Naive thymus-derived CD4-positive, alpha-beta T cell (primary cell): ENCODE data around the gene CCSER1. TPM values are rescaled to one million over a fixed set of nuclear protein-coding genes. Genes with fewer than 3 reads are reported as not detected.
"Not testable (repeated sequence)": the region's sequence is repeated elsewhere in the genome, so short reads cannot be mapped to it uniquely, and the experiment has no call there.

ENCODE experiments used
- ATAC-seq: fragments of 150-1000 bp; cut with Tn5 transposase; 2 replicates; pipeline ENCODE4 v1.10.0; 2021; ENCODE audit warnings: mild to moderate bottlenecking, moderate library complexity
- CTCF ChIA-PET: fragments of 350-600 bp; sonication (Branson Sonifier 250); formaldehyde crosslinking; loops from one replicate; lab custom pipeline; 2021; ENCODE audit warnings: antibody characterized with exemption; lab: Charles Lee
- POLR2A ChIA-PET: fragments of 350-600 bp; sonication (Branson Sonifier 250); formaldehyde crosslinking; loops from one replicate; lab custom pipeline; 2021; ENCODE audit warnings: antibody characterized with exemption, inconsistent platforms; lab: Charles Lee
- DNase-seq, 9 donors: peaks; one replicate each; pipeline versions ENCODE4 v3.0.0 to v3.0.0-alpha.2; 2020 to 2022; ENCODE audit warnings: mixed read lengths in 1 of 9
- H3K27ac ChIP-seq: one replicate; pipeline ENCODE4 v1.7.0; 2013; ENCODE audit warnings: mild to moderate bottlenecking, low read depth, low read length, moderate library complexity
- H3K27me3 ChIP-seq, 2 donors: one replicate each; pipeline ENCODE4 v1.7.0; 2013; ENCODE audit warnings: low read length in 2 of 2, mild to moderate bottlenecking in 2 of 2, moderate library complexity in 2 of 2; ENCODE audit not compliant: control insufficient read depth in 2 of 2, insufficient read depth in 2 of 2
- H3K36me3 ChIP-seq, 3 experiments: 1 replicate in 2 of 3; 2 replicates in 1 of 3; pipeline ENCODE4 v1.7.0; 2013; ENCODE audit warnings: low read length in 3 of 3, mild to moderate bottlenecking in 3 of 3, moderate library complexity in 1 of 3; ENCODE audit not compliant: insufficient read depth in 3 of 3, control insufficient read depth in 2 of 3
- H3K4me1 ChIP-seq, 2 donors: one replicate each; pipeline ENCODE4 v1.7.0; 2013; ENCODE audit warnings: low read length in 2 of 2, mild to moderate bottlenecking in 2 of 2, moderate library complexity in 1 of 2; ENCODE audit not compliant: control insufficient read depth in 2 of 2, insufficient read depth in 2 of 2
- H3K4me3 ChIP-seq: 2 replicates; pipeline ENCODE4 v1.7.0; 2013; ENCODE audit warnings: mild to moderate bottlenecking, low read length
- H3K9me3 ChIP-seq, 3 experiments: 1 replicate in 2 of 3; 2 replicates in 1 of 3; pipeline ENCODE4 v1.7.0; 2013; ENCODE audit warnings: low read length in 3 of 3; ENCODE audit not compliant: control insufficient read depth in 2 of 3
- H3K27ac Mint-ChIP-seq, 9 donors: one replicate each; pipeline ENCODE4 v1.8.0; 2020 to 2022; ENCODE audit warnings: mixed read lengths in 9 of 9, mild to moderate bottlenecking in 8 of 9, moderate library complexity in 5 of 9, inconsistent platforms in 2 of 9
- H3K27me3 Mint-ChIP-seq, 5 donors: one replicate each; pipeline ENCODE4 v1.8.0; 2021 to 2022; ENCODE audit warnings: mixed read lengths in 5 of 5, mild to moderate bottlenecking in 1 of 5
- H3K36me3 Mint-ChIP-seq, 5 donors: one replicate each; pipeline ENCODE4 v1.8.0; 2020 to 2022; ENCODE audit warnings: mixed read lengths in 5 of 5, mild to moderate bottlenecking in 3 of 5, inconsistent platforms in 1 of 5
- H3K4me1 Mint-ChIP-seq, 7 donors: one replicate each; pipeline ENCODE4 v1.8.0; 2020 to 2022; ENCODE audit warnings: mixed read lengths in 7 of 7, mild to moderate bottlenecking in 3 of 7, inconsistent platforms in 1 of 7
- H3K4me3 Mint-ChIP-seq, 10 donors: one replicate each; pipeline ENCODE4 v1.8.0; 2020 to 2022; ENCODE audit warnings: mild to moderate bottlenecking in 10 of 10, mixed read lengths in 10 of 10, moderate library complexity in 6 of 10, inconsistent platforms in 2 of 10
- H3K9me3 Mint-ChIP-seq, 11 donors: one replicate each; pipeline ENCODE4 v1.8.0; 2020 to 2022; ENCODE audit warnings: mixed read lengths in 11 of 11, mild to moderate bottlenecking in 4 of 11, inconsistent platforms in 1 of 11, moderate library complexity in 1 of 11
- intact Hi-C, 2 donors: fragments of 100-400 bp; cut with micrococcal nuclease; formaldehyde crosslinking; loops; one replicate each; pipeline ENCODE4 v1.15.1; 2023
- polyA plus RNA-seq, 2 donors: library from polyadenylated mRNA; unstranded; fragments of 300-500 nt; fragmentation: Illumina TruSeq; gene quantifications; one replicate each; pipeline ENCODE4 v1.2.3, GENCODE V29; 2021
- total RNA-seq, 6 experiments: library from RNA in 5 of 6; stranded (reverse) in 5 of 6; gene quantifications; 1 replicate in 5 of 6; 2 replicates in 1 of 6; pipeline ENCODE4 v1.2.3 and lab custom pipeline; 2021 to 2026

CCSER1 gene
- total and polyA plus RNA-seq, 7 experiments from 2014 or later: 0.30 to 4.0 (median 1.4) TPM; not detected in 3

DNA sequence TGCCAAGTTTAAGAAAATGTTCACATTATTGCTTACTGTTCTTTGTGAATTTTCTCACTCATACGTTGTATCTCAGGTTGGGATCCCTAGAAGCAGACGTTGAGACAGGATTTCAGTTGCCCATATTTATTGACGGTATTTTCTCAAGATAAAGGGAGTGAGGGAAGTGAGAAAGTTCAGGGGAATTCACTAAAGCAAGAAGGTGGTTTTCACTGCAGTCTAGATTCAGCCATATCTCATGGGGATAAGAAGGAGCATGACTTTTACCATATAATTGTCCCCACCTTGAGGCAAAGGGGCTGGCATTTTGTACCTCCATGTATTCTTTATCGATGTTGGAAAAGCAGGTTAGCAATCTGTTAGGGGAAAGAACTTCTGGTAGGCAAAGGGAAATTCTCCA is 543.0 kb downstream of the CCSER1 start:
- Mint-ChIP-seq H3K27ac (no peak overlapping the region), H3K27me3 (no peaks in the 10 kb centered on the region), H3K9me3 (peaks cover 0 to 11% (median 3%) of the 10 kb centered on the region in 11 donors), H3K4me1 (no peaks in the 10 kb centered on the region), H3K4me3 (no peak overlapping the region), H3K36me3 (no peaks in the 10 kb centered on the region)
- Histone ChIP-seq H3K27me3 (no peaks in the 10 kb centered on the region), H3K36me3 (no peaks in the 10 kb centered on the region), H3K9me3 (no peaks in the 10 kb centered on the region), H3K4me3 (no peak overlapping the region), H3K27ac (no peak overlapping the region), H3K4me1 (no peaks in the 10 kb centered on the region)
- intact Hi-C loops: no loop called here
- ChIA-PET CTCF (no interaction called here), POLR2A (no interaction called here)
- no peak for ATAC-seq
- DNase-seq: no peak

DNA sequence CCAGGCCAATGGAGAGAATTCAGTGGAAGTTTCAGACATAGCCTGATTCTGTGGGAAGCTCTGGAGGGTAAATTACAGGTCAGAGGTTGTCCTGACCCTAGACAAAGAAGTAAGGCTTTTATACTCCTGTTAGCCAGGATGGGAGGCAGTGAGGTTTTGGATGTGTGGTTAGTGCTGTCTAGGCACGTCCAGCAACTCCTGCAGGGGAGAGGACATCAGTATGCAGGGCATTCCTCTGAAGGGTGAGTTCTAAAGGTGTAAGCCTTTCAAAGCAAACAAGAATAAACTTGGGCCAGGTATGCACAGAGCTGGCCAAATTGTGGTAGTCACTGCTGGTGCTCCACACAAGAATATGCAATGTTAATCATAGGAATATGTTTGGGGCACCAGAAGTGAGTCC is 562.5 kb downstream of the CCSER1 start:
- H3K9me3 ChIP-seq: no peaks in the 10 kb centered on the region
- Mint-ChIP-seq H3K36me3 (no peaks in the 10 kb centered on the region), H3K4me3 (no peak overlapping the region), H3K9me3 (peaks cover 0 to 4% (median 0%) of the 10 kb centered on the region in 11 donors), H3K27me3 (no peaks in the 10 kb centered on the region), H3K4me1 (no peaks in the 10 kb centered on the region), H3K27ac (no peak overlapping the region)
- H3K4me1 ChIP-seq: no peaks in the 10 kb centered on the region
- intact Hi-C loops: no loop called here
- no peak overlapping the region for H3K27ac ChIP-seq
- DNase-seq (no peak), ATAC-seq (no peak)
- ChIA-PET CTCF (no interaction called here), POLR2A (no interaction called here)
- H3K27me3 ChIP-seq: no peaks in the 10 kb centered on the region
- no peaks in the 10 kb centered on the region for H3K36me3 ChIP-seq
- no peak overlapping the region for H3K4me3 ChIP-seq

DNA sequence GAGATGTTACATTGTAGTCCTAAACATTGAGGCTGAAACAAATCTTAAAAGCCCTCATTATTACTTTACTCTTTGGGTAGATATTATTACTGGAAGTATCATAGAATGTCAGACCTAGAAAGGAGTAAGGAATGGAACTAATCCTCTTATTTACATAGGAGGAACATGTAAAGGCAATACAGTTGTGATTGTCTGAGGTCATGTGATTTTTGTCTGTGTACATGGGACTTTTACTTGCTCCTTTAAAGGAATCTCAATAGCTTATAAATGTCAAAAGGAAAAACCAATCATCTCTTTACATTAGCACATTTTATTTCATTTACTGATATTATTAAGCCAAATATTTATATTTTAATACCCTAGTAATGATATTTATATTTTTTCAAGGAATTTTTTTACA is 568.2 kb downstream of the CCSER1 start:
- H3K27ac ChIP-seq: no peak overlapping the region
- H3K27ac Mint-ChIP-seq: no peak overlapping the region
- no peaks in the 10 kb centered on the region for H3K4me1 Mint-ChIP-seq
- H3K4me1 ChIP-seq: no peaks in the 10 kb centered on the region
- H3K9me3 ChIP-seq: no peaks in the 10 kb centered on the region
- ATAC-seq (no peak), DNase-seq (no peak)
- no peak overlapping the region for H3K4me3 Mint-ChIP-seq
- intact Hi-C loops: no loop called here
- H3K36me3 Mint-ChIP-seq: no peaks in the 10 kb centered on the region
- ChIA-PET CTCF (interaction anchor here (0.7 kb wide), 1 partner anchor 10 kb away, joined by 4 read pairs; no protein-coding TSS in a partner anchor), POLR2A (no interaction called here)
- H3K27me3 Mint-ChIP-seq: no peaks in the 10 kb centered on the region
- H3K27me3 ChIP-seq: no peaks in the 10 kb centered on the region
- H3K4me3 ChIP-seq: no peak overlapping the region
- H3K36me3 ChIP-seq: no peaks in the 10 kb centered on the region
- peaks cover 0 to 10% (median 4%) of the 10 kb centered on the region in 11 donors for H3K9me3 Mint-ChIP-seq

DNA sequence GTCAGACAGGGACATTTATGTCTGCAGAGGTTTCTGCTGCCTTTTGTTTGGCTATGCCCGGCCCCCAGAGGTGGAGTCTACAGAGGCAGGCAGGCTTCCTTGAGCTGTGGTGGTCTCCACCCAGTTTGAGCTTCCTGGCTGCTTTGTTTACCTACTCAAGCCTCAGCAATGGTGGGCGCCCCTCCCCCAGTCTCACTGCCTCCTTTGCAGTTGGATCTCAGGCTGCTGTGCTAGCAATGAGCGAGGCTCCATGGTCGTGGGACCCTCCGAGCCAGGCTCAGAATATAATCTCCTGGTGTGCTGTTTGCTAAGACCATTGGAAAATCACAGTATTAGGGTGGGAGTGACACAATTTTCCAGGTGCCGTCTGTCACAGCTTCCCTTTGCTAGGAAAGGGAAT is 578.3 kb downstream of the CCSER1 start:
- H3K27ac ChIP-seq, DNase-seq, H3K27me3 Mint-ChIP-seq, H3K9me3 ChIP-seq, H3K36me3 Mint-ChIP-seq, H3K4me1 ChIP-seq, intact Hi-C loops, H3K36me3 ChIP-seq, CTCF ChIA-PET, H3K4me1 Mint-ChIP-seq, H3K4me3 ChIP-seq, ATAC-seq, H3K27me3 ChIP-seq, POLR2A ChIA-PET, H3K4me3 Mint-ChIP-seq, H3K27ac Mint-ChIP-seq: not testable (repeated sequence)
- peaks cover 0 to 16% (median 7%) of the 10 kb centered on the region in 11 donors for H3K9me3 Mint-ChIP-seq

DNA sequence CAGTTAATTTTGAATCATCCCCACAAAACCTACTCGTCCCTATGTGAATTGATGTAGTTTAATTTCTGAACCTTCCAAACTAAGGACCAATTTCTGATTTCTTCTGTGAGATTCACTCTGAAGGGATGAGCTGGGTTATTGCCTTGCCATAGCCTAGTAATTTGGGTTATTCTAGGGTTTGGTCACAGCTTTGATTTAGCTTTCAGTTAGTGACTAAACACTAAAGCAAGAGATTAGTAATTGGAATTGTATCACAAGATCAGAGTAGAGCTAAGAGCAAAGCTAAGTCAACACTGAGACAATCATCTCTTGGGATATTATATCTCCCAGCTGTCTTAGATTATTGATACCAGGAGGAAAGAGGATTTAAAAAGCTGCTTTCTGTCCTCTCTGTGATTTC is 588.0 kb downstream of the CCSER1 start:
- Mint-ChIP-seq H3K27me3 (no peaks in the 10 kb centered on the region), H3K4me3 (no peak overlapping the region)

DNA sequence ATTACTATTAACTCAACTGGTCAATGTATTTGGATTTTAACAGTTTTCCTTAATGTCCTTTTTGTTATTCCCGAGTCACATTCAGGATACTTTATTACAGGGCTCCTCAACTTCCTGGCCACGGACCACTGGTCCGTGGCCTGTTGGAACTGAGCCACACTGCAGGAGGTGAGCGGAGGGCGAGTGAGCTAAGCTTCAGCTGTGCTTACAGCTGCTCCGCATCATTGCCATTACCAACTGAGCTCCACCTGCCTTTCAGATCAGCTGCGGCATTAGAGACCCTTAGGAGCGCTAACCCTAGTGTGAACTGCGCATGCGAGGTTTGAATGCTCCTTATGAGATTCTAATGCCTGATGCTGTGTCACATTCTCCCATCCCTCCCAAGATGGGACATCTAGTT is 591.7 kb downstream of the CCSER1 start:
- intact Hi-C loops: no loop called here
- Histone ChIP-seq H3K27ac (no peak overlapping the region), H3K27me3 (no peaks in the 10 kb centered on the region), H3K4me1 (no peaks in the 10 kb centered on the region), H3K36me3 (no peaks in the 10 kb centered on the region), H3K9me3 (no peaks in the 10 kb centered on the region), H3K4me3 (no peak overlapping the region)
- ChIA-PET CTCF (no interaction called here), POLR2A (no interaction called here)
- Mint-ChIP-seq H3K9me3 (peaks cover 0 to under 1% (median 0%) of the 10 kb centered on the region in 11 donors), H3K4me1 (no peaks in the 10 kb centered on the region), H3K4me3 (no peak overlapping the region), H3K36me3 (no peaks in the 10 kb centered on the region), H3K27ac (no peak overlapping the region), H3K27me3 (no peaks in the 10 kb centered on the region)
- ATAC-seq: no peak
- no peak for DNase-seq

More for the DNA sequence above, 588.0 kb downstream of the CCSER1 start:
- Mint-ChIP-seq H3K4me1 (no peaks in the 10 kb centered on the region), H3K27ac (no peak overlapping the region), H3K36me3 (no peaks in the 10 kb centered on the region), H3K9me3 (peaks cover 0 to 13% (median 3%) of the 10 kb centered on the region in 11 donors)
- no peak for ATAC-seq
- intact Hi-C loops: no loop called here
- Histone ChIP-seq H3K4me1 (no peaks in the 10 kb centered on the region), H3K9me3 (no peaks in the 10 kb centered on the region), H3K4me3 (no peak overlapping the region), H3K36me3 (no peaks in the 10 kb centered on the region), H3K27me3 (no peaks in the 10 kb centered on the region), H3K27ac (no peak overlapping the region)
- no peak for DNase-seq
- POLR2A ChIA-PET: no interaction called here
- CTCF ChIA-PET: no interaction called here

DNA sequence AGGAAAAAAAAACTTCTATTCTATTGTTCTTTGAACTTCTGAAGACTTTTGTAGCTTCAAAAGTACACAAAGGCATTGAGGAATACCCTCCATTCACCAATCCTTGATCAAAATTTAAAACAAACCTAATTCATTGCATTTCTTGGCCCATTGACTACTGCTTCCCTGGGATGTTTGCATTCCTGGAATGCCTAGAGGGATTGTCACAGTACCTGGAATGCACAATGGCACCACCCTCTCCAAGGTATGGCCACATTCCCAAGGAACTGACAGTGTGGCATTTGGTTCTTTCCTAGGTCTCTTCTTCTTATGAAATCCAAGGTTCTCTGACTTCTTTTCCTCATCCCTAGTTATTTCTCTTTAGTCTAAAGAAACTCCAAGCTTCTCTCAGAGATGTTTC is 600.7 kb downstream of the CCSER1 start:
- Mint-ChIP-seq H3K4me1 (no peaks in the 10 kb centered on the region), H3K27ac (no peak overlapping the region), H3K36me3 (no peaks in the 10 kb centered on the region), H3K27me3 (no peaks in the 10 kb centered on the region), H3K9me3 (peaks cover 0 to 14% (median 0%) of the 10 kb centered on the region in 11 donors), H3K4me3 (no peak overlapping the region)
- intact Hi-C loops: no loop called here
- Histone ChIP-seq H3K4me1 (no peaks in the 10 kb centered on the region), H3K27me3 (no peaks in the 10 kb centered on the region), H3K27ac (no peak overlapping the region), H3K36me3 (no peaks in the 10 kb centered on the region), H3K4me3 (no peak overlapping the region), H3K9me3 (no peaks in the 10 kb centered on the region)
- POLR2A ChIA-PET: no interaction called here
- CTCF ChIA-PET: no interaction called here
- no peak for ATAC-seq
- no peak for DNase-seq
